K562 (cell line): ENCODE results near the gene EMC1. TPM values are rescaled to one million over a fixed set of nuclear protein-coding genes. Genes with fewer than 3 reads are reported as not detected.

Source experiments
- ARHGAP35 ChIP-seq: fragments of 450-650 bp; IDR thresholded peaks from 2 replicates; pipeline ENCODE4 v1.6.1; 2018; ENCODE audit not compliant: partially characterized antibody
- E4F1 ChIP-seq: fragments of 250-450 bp; sonication (Bioruptor Pico); IDR thresholded peaks from 2 replicates; pipeline ENCODE4 v1.5.0; 2021; ENCODE audit warnings: mild to moderate bottlenecking, borderline replicate concordance
- GTF2E2 ChIP-seq: fragments of 200-800 bp; sonication (Bioruptor generic); IDR thresholded peaks from 2 replicates; pipeline ENCODE4 v1.6.1; 2016; ENCODE audit warnings: missing genetic modification characterization, missing compliant biosample characterization
- HMG20B ChIP-seq: fragments of 250-450 bp; sonication (Bioruptor Pico); IDR thresholded peaks from 2 replicates; pipeline ENCODE4 v1.5.0; 2021; ENCODE audit warnings: mild to moderate bottlenecking
- HNRNPL ChIP-seq: fragments of 200-400 bp; formaldehyde crosslinking; IDR thresholded peaks from 2 replicates; pipeline ENCODE4 v1.6.1; 2017; ENCODE audit warnings: low read depth, mild to moderate bottlenecking, low read length
- ILF3 ChIP-seq: fragments of 450-650 bp; IDR thresholded peaks from 2 replicates; pipeline ENCODE4 v1.6.1; 2018; ENCODE audit warnings: antibody characterized with exemption, mild to moderate bottlenecking, moderate library complexity, borderline replicate concordance
- MXD1 ChIP-seq: fragments of 250-450 bp; sonication (Bioruptor Pico); IDR thresholded peaks from 2 replicates; pipeline ENCODE4 v1.8.0; 2021; ENCODE audit warnings: borderline replicate concordance, mild to moderate bottlenecking, moderate library complexity; ENCODE audit not compliant: poor library complexity, severe bottlenecking
- NUFIP1 ChIP-seq: fragments of 450-650 bp; IDR thresholded peaks from 2 replicates; pipeline ENCODE4 v1.6.1; 2018; ENCODE audit not compliant: partially characterized antibody
- POLR3G ChIP-seq: IDR thresholded peaks from 2 replicates; pipeline ENCODE4 v1.6.1; 2011; ENCODE audit not compliant: insufficient read length, insufficient replicate concordance; ENCODE audit errors: extremely low read depth
- RBM15 ChIP-seq: fragments of 200-400 bp; formaldehyde crosslinking; IDR thresholded peaks from 2 replicates; pipeline ENCODE4 v1.6.1; 2018; ENCODE audit warnings: mild to moderate bottlenecking, low read length, moderate library complexity; ENCODE audit not compliant: insufficient read depth
- TCF3 ChIP-seq: sonication (generic); formaldehyde crosslinking; IDR thresholded peaks from 2 replicates; pipeline ENCODE4 v1.4.0; 2020; ENCODE audit warnings: mild to moderate bottlenecking, missing genetic modification reagents
- ZNF212 ChIP-seq: fragments of 450-650 bp; formaldehyde crosslinking; IDR thresholded peaks from 2 replicates; pipeline ENCODE4 v1.4.0; 2020; ENCODE audit warnings: mild to moderate bottlenecking
- ZNF23 ChIP-seq: fragments of 250-450 bp; sonication (Bioruptor Pico); IDR thresholded peaks from 2 replicates; pipeline ENCODE4 v1.4.0; 2020; ENCODE audit warnings: mild to moderate bottlenecking
- polyA plus RNA-seq, 8 experiments: library from polyadenylated mRNA; depleted of rRNA in 4 of 8; stranded (reverse) in 5 of 8; unstranded in 3 of 8; fragments of >200 nt; fragmentation: Nextera tagmentation in 2 of 8; fragmentation: Illumina TruSeq in 1 of 8; extraction: Ambion mirVana in 2 of 8; extraction: Trizol in 1 of 8; gene quantifications; 2 replicates each; pipeline versions ENCODE4 v1.2.1 to v1.2.3, GENCODE V29; 2011 to 2014; ENCODE audit warnings: inconsistent platforms in 1 of 8, missing spikeins in 1 of 8
- total RNA-seq, 7 experiments: library from RNA; depleted of rRNA in 6 of 7; stranded (reverse); fragments of >200 nt in 6 of 7; fragmentation: Illumina TruSeq in 2 of 7; extraction: Trizol in 2 of 7; gene quantifications; 2 replicates each; pipeline versions ENCODE4 v1.2.1 to v1.2.3, GENCODE V29; 2011 to 2021; ENCODE audit warnings: low replicate concordance in 1 of 7
- TF ChIP-seq, protein P1 (sequence below): sonication (generic); formaldehyde crosslinking; IDR thresholded peaks from 2 replicates; pipeline ENCODE4 v1.8.0; 2023; ENCODE audit warnings: missing genetic modification reagents, mild to moderate bottlenecking, borderline replicate concordance
- TF ChIP-seq, protein P2 (sequence below): sonication (generic); formaldehyde crosslinking; IDR thresholded peaks from 2 replicates; pipeline ENCODE4 v1.8.0; 2022; ENCODE audit warnings: mild to moderate bottlenecking, missing genetic modification reagents
- TF ChIP-seq, protein P3 (sequence below): fragments of 450-650 bp; IDR thresholded peaks from 2 replicates; pipeline ENCODE4 v1.6.1; 2016

The EMC1 gene
- total and polyA plus RNA-seq, 9 of the 15 experiments (the other 6 are each of a cell fraction or from before 2014, with no cell fraction given) = 17.8 to 88.2 (median 37.4) TPM

GRCh38 chr1:19209990-19210771, 41.1 kb downstream of the EMC1 start, which contains the start of gene UBR4 (continued):
- TF ChIP-seq, protein P1, sequence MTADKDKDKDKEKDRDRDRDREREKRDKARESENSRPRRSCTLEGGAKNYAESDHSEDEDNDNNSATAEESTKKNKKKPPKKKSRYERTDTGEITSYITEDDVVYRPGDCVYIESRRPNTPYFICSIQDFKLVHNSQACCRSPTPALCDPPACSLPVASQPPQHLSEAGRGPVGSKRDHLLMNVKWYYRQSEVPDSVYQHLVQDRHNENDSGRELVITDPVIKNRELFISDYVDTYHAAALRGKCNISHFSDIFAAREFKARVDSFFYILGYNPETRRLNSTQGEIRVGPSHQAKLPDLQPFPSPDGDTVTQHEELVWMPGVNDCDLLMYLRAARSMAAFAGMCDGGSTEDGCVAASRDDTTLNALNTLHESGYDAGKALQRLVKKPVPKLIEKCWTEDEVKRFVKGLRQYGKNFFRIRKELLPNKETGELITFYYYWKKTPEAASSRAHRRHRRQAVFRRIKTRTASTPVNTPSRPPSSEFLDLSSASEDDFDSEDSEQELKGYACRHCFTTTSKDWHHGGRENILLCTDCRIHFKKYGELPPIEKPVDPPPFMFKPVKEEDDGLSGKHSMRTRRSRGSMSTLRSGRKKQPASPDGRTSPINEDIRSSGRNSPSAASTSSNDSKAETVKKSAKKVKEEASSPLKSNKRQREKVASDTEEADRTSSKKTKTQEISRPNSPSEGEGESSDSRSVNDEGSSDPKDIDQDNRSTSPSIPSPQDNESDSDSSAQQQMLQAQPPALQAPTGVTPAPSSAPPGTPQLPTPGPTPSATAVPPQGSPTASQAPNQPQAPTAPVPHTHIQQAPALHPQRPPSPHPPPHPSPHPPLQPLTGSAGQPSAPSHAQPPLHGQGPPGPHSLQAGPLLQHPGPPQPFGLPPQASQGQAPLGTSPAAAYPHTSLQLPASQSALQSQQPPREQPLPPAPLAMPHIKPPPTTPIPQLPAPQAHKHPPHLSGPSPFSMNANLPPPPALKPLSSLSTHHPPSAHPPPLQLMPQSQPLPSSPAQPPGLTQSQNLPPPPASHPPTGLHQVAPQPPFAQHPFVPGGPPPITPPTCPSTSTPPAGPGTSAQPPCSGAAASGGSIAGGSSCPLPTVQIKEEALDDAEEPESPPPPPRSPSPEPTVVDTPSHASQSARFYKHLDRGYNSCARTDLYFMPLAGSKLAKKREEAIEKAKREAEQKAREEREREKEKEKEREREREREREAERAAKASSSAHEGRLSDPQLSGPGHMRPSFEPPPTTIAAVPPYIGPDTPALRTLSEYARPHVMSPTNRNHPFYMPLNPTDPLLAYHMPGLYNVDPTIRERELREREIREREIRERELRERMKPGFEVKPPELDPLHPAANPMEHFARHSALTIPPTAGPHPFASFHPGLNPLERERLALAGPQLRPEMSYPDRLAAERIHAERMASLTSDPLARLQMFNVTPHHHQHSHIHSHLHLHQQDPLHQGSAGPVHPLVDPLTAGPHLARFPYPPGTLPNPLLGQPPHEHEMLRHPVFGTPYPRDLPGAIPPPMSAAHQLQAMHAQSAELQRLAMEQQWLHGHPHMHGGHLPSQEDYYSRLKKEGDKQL = 0 out of 2 replicates have a peak, but pooled peaks have one; percentile 21
- TF ChIP-seq GTF2E2 (tag) (peak; percentile 87; the same call in 1 of the 2 replicates), TCF3 (CRISPR knock-in tag) (peak; percentile 4), RBM15 (no peak), MXD1 (no peak), ARHGAP35 (no peak), ZNF23 (no peak), POLR3G (no peak), HNRNPL (peak; percentile 54), HMG20B (CRISPR knock-in tag) (no peak), NUFIP1 (no peak), ZNF212 (CRISPR knock-in tag) (0 out of 2 replicates have a peak, but pooled peaks have one; percentile 45), ILF3 (no peak; the same call in 1 of the 2 replicates), E4F1 (no peak)
- TF ChIP-seq, protein P2, sequence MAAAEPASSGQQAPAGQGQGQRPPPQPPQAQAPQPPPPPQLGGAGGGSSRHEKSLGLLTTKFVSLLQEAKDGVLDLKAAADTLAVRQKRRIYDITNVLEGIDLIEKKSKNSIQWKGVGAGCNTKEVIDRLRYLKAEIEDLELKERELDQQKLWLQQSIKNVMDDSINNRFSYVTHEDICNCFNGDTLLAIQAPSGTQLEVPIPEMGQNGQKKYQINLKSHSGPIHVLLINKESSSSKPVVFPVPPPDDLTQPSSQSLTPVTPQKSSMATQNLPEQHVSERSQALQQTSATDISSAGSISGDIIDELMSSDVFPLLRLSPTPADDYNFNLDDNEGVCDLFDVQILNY (CRISPR knock-in tag) = peak; percentile 97
- TF ChIP-seq, protein P3, sequence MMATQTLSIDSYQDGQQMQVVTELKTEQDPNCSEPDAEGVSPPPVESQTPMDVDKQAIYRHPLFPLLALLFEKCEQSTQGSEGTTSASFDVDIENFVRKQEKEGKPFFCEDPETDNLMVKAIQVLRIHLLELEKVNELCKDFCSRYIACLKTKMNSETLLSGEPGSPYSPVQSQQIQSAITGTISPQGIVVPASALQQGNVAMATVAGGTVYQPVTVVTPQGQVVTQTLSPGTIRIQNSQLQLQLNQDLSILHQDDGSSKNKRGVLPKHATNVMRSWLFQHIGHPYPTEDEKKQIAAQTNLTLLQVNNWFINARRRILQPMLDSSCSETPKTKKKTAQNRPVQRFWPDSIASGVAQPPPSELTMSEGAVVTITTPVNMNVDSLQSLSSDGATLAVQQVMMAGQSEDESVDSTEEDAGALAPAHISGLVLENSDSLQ = peak; percentile 34; the same call in 1 of the 2 replicates
